HG03521 (cell line): Measurements from ENCODE around the gene ANK2.
A peak's percentile ranks its signal among the peaks of the same experiment; 100 is the strongest.

Source experiments
- ATAC-seq: cut with Tn5 transposase; IDR thresholded peaks from one replicate; pipeline ENCODE4 v1.9.1; 2021; ENCODE audit warnings: mild to moderate bottlenecking, moderate library complexity; ENCODE audit not compliant: unreplicated experiment

Gene ANK2

GRCh38 chr4:113383111-113383785, 333.8 kb downstream of the ANK2 start:
- ATAC-seq = no peak

- no peak for ATAC-seq
These were observed 335.1 kb downstream of the ANK2 start for GRCh38 chr4:113384600-113384999.

- no peak for ATAC-seq
These were observed 335.9 kb downstream of the ANK2 start for GRCh38 chr4:113385281-113385899.

GRCh38 chr4:113389160-113389559, 339.7 kb downstream of the ANK2 start:
- ATAC-seq = no peak

- no peak for ATAC-seq
These were observed 341.4 kb downstream of the ANK2 start for GRCh38 chr4:113390850-113391249.

- no peak for ATAC-seq
These were observed 344.8 kb downstream of the ANK2 start for GRCh38 chr4:113394108-113394729.

- ATAC-seq = peak; percentile 87
These were observed 345.5 kb downstream of the ANK2 start for GRCh38 chr4:113394730-113395530.

GRCh38 chr4:113397114-113397701, 347.8 kb downstream of the ANK2 start:
- no peak for ATAC-seq

GRCh38 chr4:113398441-113399143, 349.1 kb downstream of the ANK2 start:
- ATAC-seq = no peak

- ATAC-seq = no peak
These were observed 354.7 kb downstream of the ANK2 start for GRCh38 chr4:113404167-113404571.

- ATAC-seq = no peak
These were observed 355.4 kb downstream of the ANK2 start for GRCh38 chr4:113404841-113405240.

- ATAC-seq = no peak
These were observed 356.6 kb downstream of the ANK2 start for GRCh38 chr4:113405874-113406722.

GRCh38 chr4:113406723-113407016, 357.2 kb downstream of the ANK2 start:
- no peak for ATAC-seq

GRCh38 chr4:113407409-113407808, 358.0 kb downstream of the ANK2 start:
- no peak for ATAC-seq

- no peak for ATAC-seq
These were observed 359.7 kb downstream of the ANK2 start for GRCh38 chr4:113409181-113409580.

GRCh38 chr4:113410686-113411085, 361.2 kb downstream of the ANK2 start:
- ATAC-seq = no peak

- ATAC-seq = no peak
These were observed 362.1 kb downstream of the ANK2 start for GRCh38 chr4:113411496-113411938.

- no peak for ATAC-seq
These were observed 370.2 kb downstream of the ANK2 start for GRCh38 chr4:113419631-113420030.

GRCh38 chr4:113420938-113421337, 371.5 kb downstream of the ANK2 start:
- no peak for ATAC-seq

- ATAC-seq = no peak
These were observed 374.2 kb downstream of the ANK2 start for GRCh38 chr4:113423631-113424030.
